ENCODE data around the gene ETS1. TPM values are rescaled to one million over a fixed set of nuclear protein-coding genes. Genes with fewer than 3 reads are reported as not detected.

The ETS1 gene
- polyA plus RNA-seq, 1 donor, result 75.5 TPM

Other genes starting within 250 kb of the ETS1 start
- gene FLI1, start 106.5 kb upstream of the ETS1 start, polyA plus RNA-seq (ENCODE audit: insufficient read length), result 27.4 TPM

Measured in left kidney (tissue), 1 donor.